T-helper 17 cell (primary cell): ENCODE results near the gene SEC14L2. TPM values are rescaled to one million over a fixed set of nuclear protein-coding genes. Genes with fewer than 3 reads are reported as not detected.

Source experiments
- ATAC-seq: fragments of 150-1000 bp; cut with Tn5 transposase; 2 replicates; pipeline ENCODE4 v1.10.0; 2021; ENCODE audit warnings: mild to moderate bottlenecking, moderate library complexity
- DNase-seq, 3 donors: peaks; one replicate each; pipeline versions ENCODE4 v3.0.0 to v3.0.0-alpha.2; 2020 to 2021
- H3K9me3 ChIP-seq: one replicate; pipeline ENCODE4 v1.7.0; 2013; ENCODE audit warnings: low read length, mild to moderate bottlenecking; ENCODE audit not compliant: control insufficient read depth, poor library complexity, severe bottlenecking
- H3K27ac Mint-ChIP-seq: one replicate; pipeline ENCODE4 v1.8.0; 2022; ENCODE audit warnings: mild to moderate bottlenecking, moderate library complexity, mixed read lengths
- H3K27me3 Mint-ChIP-seq: one replicate; pipeline ENCODE4 v1.8.0; 2022; ENCODE audit warnings: mixed read lengths
- H3K36me3 Mint-ChIP-seq: one replicate; pipeline ENCODE4 v1.8.0; 2022; ENCODE audit warnings: low read depth, mixed read lengths
- H3K4me1 Mint-ChIP-seq: one replicate; pipeline ENCODE4 v1.8.0; 2022; ENCODE audit warnings: mild to moderate bottlenecking, mixed read lengths
- H3K4me3 Mint-ChIP-seq: one replicate; pipeline ENCODE4 v1.8.0; 2022; ENCODE audit warnings: mild to moderate bottlenecking, moderate library complexity, mixed read lengths
- total RNA-seq, 4 donors: library from RNA in 2 of 4; stranded (reverse) in 2 of 4; gene quantifications; one replicate each; pipeline ENCODE4 v1.2.3 and lab custom pipeline; 2022 to 2026

The SEC14L2 gene
- total RNA-seq, 2 donors from 2014 or later, result 37.2 to 62.6 TPM

- no peak overlapping the region for H3K4me3 Mint-ChIP-seq
- no peaks in the 10 kb centered on the region for H3K27me3 Mint-ChIP-seq
- peak overlapping the region; percentile 97 for H3K27ac Mint-ChIP-seq
- H3K9me3 ChIP-seq, result no peaks in the 10 kb centered on the region
- ATAC-seq (no peak), DNase-seq (no peak)
- H3K4me1 Mint-ChIP-seq, result peaks cover 21% of the 10 kb centered on the region
- peaks cover 2% of the 10 kb centered on the region for H3K36me3 Mint-ChIP-seq
Measured at GRCh38 chr22:30429887-30430286, 33.1 kb downstream of the SEC14L2 start.

- Mint-ChIP-seq H3K4me1 (peaks cover 18% of the 10 kb centered on the region), H3K27ac (peak overlapping the region; percentile 97), H3K36me3 (peaks cover 2% of the 10 kb centered on the region), H3K27me3 (no peaks in the 10 kb centered on the region), H3K4me3 (no peak overlapping the region)
- DNase-seq (no peak), ATAC-seq (no peak)
- no peaks in the 10 kb centered on the region for H3K9me3 ChIP-seq
Measured at GRCh38 chr22:30430933-30431332, 34.1 kb downstream of the SEC14L2 start.

- peaks cover 3% of the 10 kb centered on the region for H3K9me3 ChIP-seq
- no peak overlapping the region for H3K27ac Mint-ChIP-seq
- no peak for DNase-seq
- H3K27me3 Mint-ChIP-seq, result no peaks in the 10 kb centered on the region
- ATAC-seq, result no peak
- H3K4me1 Mint-ChIP-seq, result peaks cover 9% of the 10 kb centered on the region
- peaks cover 2% of the 10 kb centered on the region for H3K36me3 Mint-ChIP-seq
- H3K4me3 Mint-ChIP-seq, result no peak overlapping the region
Measured at GRCh38 chr22:30432096-30432495, 35.3 kb downstream of the SEC14L2 start.

GRCh38 chr22:30432520-30432919 lies 35.7 kb downstream of the SEC14L2 start:
- peaks cover 2% of the 10 kb centered on the region for H3K36me3 Mint-ChIP-seq
- peak overlapping the region; percentile 65 for H3K27ac Mint-ChIP-seq
- peaks cover 3% of the 10 kb centered on the region for H3K9me3 ChIP-seq
- no peaks in the 10 kb centered on the region for H3K27me3 Mint-ChIP-seq
- no peak overlapping the region for H3K4me3 Mint-ChIP-seq
- H3K4me1 Mint-ChIP-seq, result peaks cover 6% of the 10 kb centered on the region
- DNase-seq (no peak), ATAC-seq (no peak)

- peaks cover 3% of the 10 kb centered on the region for H3K9me3 ChIP-seq
- peaks cover 6% of the 10 kb centered on the region for H3K4me1 Mint-ChIP-seq
- no peak overlapping the region for H3K4me3 Mint-ChIP-seq
- ATAC-seq (no peak), DNase-seq (no peak)
- peak overlapping the region; percentile 65 for H3K27ac Mint-ChIP-seq
- H3K36me3 Mint-ChIP-seq, result peaks cover 2% of the 10 kb centered on the region
- H3K27me3 Mint-ChIP-seq, result peaks cover 2% of the 10 kb centered on the region
Measured at GRCh38 chr22:30433227-30433626, 36.4 kb downstream of the SEC14L2 start.

- H3K27me3 Mint-ChIP-seq, result peaks cover 8% of the 10 kb centered on the region
- peaks cover 2% of the 10 kb centered on the region for H3K36me3 Mint-ChIP-seq
- H3K27ac Mint-ChIP-seq, result peak overlapping the region; percentile 80
- ATAC-seq, result no peak
- no peak overlapping the region for H3K4me3 Mint-ChIP-seq
- peaks cover 3% of the 10 kb centered on the region for H3K9me3 ChIP-seq
- peaks cover 6% of the 10 kb centered on the region for H3K4me1 Mint-ChIP-seq
- no peak for DNase-seq
Measured at GRCh38 chr22:30433773-30434172, 37.0 kb downstream of the SEC14L2 start.

GRCh38 chr22:30434843-30435242 lies 38.0 kb downstream of the SEC14L2 start:
- DNase-seq, result no peak
- ATAC-seq, result no peak
- peaks cover 2% of the 10 kb centered on the region for H3K36me3 Mint-ChIP-seq
- H3K9me3 ChIP-seq, result peaks cover 3% of the 10 kb centered on the region
- H3K4me3 Mint-ChIP-seq, result peak overlapping the region; percentile 4
- peaks cover 12% of the 10 kb centered on the region for H3K27me3 Mint-ChIP-seq
- H3K27ac Mint-ChIP-seq, result peak overlapping the region; percentile 80
- peaks cover 6% of the 10 kb centered on the region for H3K4me1 Mint-ChIP-seq

- peak overlapping the region; percentile 60 for H3K4me3 Mint-ChIP-seq
- H3K27ac Mint-ChIP-seq, result peak overlapping the region; percentile 80
- peaks cover 3% of the 10 kb centered on the region for H3K9me3 ChIP-seq
- H3K36me3 Mint-ChIP-seq, result no peaks in the 10 kb centered on the region
- H3K4me1 Mint-ChIP-seq, result peaks cover 5% of the 10 kb centered on the region
- peaks cover 20% of the 10 kb centered on the region for H3K27me3 Mint-ChIP-seq
- DNase-seq (peak; percentile 53 to 76 (median 72)), ATAC-seq (peak; percentile 91)
Measured at GRCh38 chr22:30435674-30436126, 38.9 kb downstream of the SEC14L2 start.

GRCh38 chr22:30436196-30436595 lies 39.4 kb downstream of the SEC14L2 start:
- no peak for ATAC-seq

GRCh38 chr22:30438559-30438958 lies 41.7 kb downstream of the SEC14L2 start:
- peak overlapping the region; percentile 1 for H3K27ac Mint-ChIP-seq
- H3K27me3 Mint-ChIP-seq, result peaks cover 48% of the 10 kb centered on the region

More at GRCh38 chr22:30436196-30436595, 39.4 kb downstream of the SEC14L2 start:
- peaks cover 2% of the 10 kb centered on the region for H3K36me3 Mint-ChIP-seq
- no peak for DNase-seq
- peak overlapping the region; percentile 80 for H3K27ac Mint-ChIP-seq
- H3K9me3 ChIP-seq, result peaks cover 3% of the 10 kb centered on the region
- H3K27me3 Mint-ChIP-seq, result peaks cover 25% of the 10 kb centered on the region
- peak overlapping the region; percentile 60 for H3K4me3 Mint-ChIP-seq
- H3K4me1 Mint-ChIP-seq, result peaks cover 5% of the 10 kb centered on the region

GRCh38 chr22:30439226-30439625 lies 42.4 kb downstream of the SEC14L2 start:
- peaks cover 54% of the 10 kb centered on the region for H3K27me3 Mint-ChIP-seq
- H3K36me3 Mint-ChIP-seq, result peaks cover 4% of the 10 kb centered on the region
- DNase-seq, result no peak
- H3K9me3 ChIP-seq, result peaks cover 8% of the 10 kb centered on the region
- no peak for ATAC-seq
- H3K4me1 Mint-ChIP-seq, result peaks cover 14% of the 10 kb centered on the region
- H3K27ac Mint-ChIP-seq, result no peak overlapping the region
- H3K4me3 Mint-ChIP-seq, result no peak overlapping the region

More at GRCh38 chr22:30438559-30438958, 41.7 kb downstream of the SEC14L2 start:
- no peak overlapping the region for H3K4me3 Mint-ChIP-seq
- ATAC-seq (no peak), DNase-seq (no peak)
- H3K36me3 Mint-ChIP-seq, result peaks cover 4% of the 10 kb centered on the region
- peaks cover 8% of the 10 kb centered on the region for H3K9me3 ChIP-seq
- H3K4me1 Mint-ChIP-seq, result peaks cover 14% of the 10 kb centered on the region

- Mint-ChIP-seq H3K4me3 (no peak overlapping the region), H3K4me1 (peaks cover 14% of the 10 kb centered on the region), H3K27ac (no peak overlapping the region), H3K27me3 (peaks cover 61% of the 10 kb centered on the region), H3K36me3 (peaks cover 4% of the 10 kb centered on the region)
- ATAC-seq, result no peak
- no peak for DNase-seq
- H3K9me3 ChIP-seq, result peaks cover 8% of the 10 kb centered on the region
Measured at GRCh38 chr22:30439836-30440235, 43.0 kb downstream of the SEC14L2 start.

- peaks cover 5% of the 10 kb centered on the region for H3K36me3 Mint-ChIP-seq
- H3K4me3 Mint-ChIP-seq, result no peak overlapping the region
- peak overlapping the region; percentile 83 for H3K27ac Mint-ChIP-seq
- ATAC-seq (no peak), DNase-seq (no peak)
- peaks cover 13% of the 10 kb centered on the region for H3K4me1 Mint-ChIP-seq
- H3K9me3 ChIP-seq, result peaks cover 8% of the 10 kb centered on the region
- H3K27me3 Mint-ChIP-seq, result peaks cover 73% of the 10 kb centered on the region
Measured at GRCh38 chr22:30441088-30441487, 44.3 kb downstream of the SEC14L2 start.
